ENCODE results near the gene FYN.

FYN gene

GRCh38 chr6:111918825-111919224 lies 45.6 kb upstream of the FYN start:
- Histone ChIP-seq H3K9me3 (ENCODE audit: severe bottlenecking) (no peaks in the 10 kb centered on the region), H3K27me3 (ENCODE audit: insufficient read depth, poor library complexity, severe bottlenecking) (no peaks in the 10 kb centered on the region), H3K4me1 (ENCODE audit: insufficient read depth, poor library complexity, severe bottlenecking) (peaks cover 13% of the 10 kb centered on the region), H3K4me3 (ENCODE audit: severe bottlenecking) (no peak overlapping the region), H3K36me3 (ENCODE audit: low read depth) (no peaks in the 10 kb centered on the region), H3K27ac (ENCODE audit: poor library complexity, severe bottlenecking) (no peak overlapping the region)
- TF ChIP-seq CTCF (IDR thresholded peaks at IDR 0.05; ENCODE audit: poor library complexity, severe bottlenecking) = no peak
- no peak for DNase-seq (ENCODE audit: low spot score)
- ATAC-seq (ENCODE audit: low read depth) = no peak

GRCh38 chr6:111916747-111917146 lies 43.5 kb upstream of the FYN start:
- H3K27me3 ChIP-seq (ENCODE audit: insufficient read depth, poor library complexity, severe bottlenecking) = no peaks in the 10 kb centered on the region
- no peak for TF ChIP-seq CTCF (IDR thresholded peaks at IDR 0.05; ENCODE audit: poor library complexity, severe bottlenecking)
- H3K36me3 ChIP-seq (ENCODE audit: low read depth) = no peaks in the 10 kb centered on the region
- DNase-seq (ENCODE audit: low spot score) (no peak), ATAC-seq (ENCODE audit: low read depth) (no peak)
- no peak overlapping the region for H3K4me3 ChIP-seq (ENCODE audit: severe bottlenecking)
- H3K27ac ChIP-seq (ENCODE audit: poor library complexity, severe bottlenecking) = no peak overlapping the region
- H3K4me1 ChIP-seq (ENCODE audit: insufficient read depth, poor library complexity, severe bottlenecking) = no peaks in the 10 kb centered on the region
- H3K9me3 ChIP-seq (ENCODE audit: severe bottlenecking) = no peaks in the 10 kb centered on the region

GRCh38 chr6:111914617-111915016 lies 41.4 kb upstream of the FYN start:
- Histone ChIP-seq H3K9me3 (ENCODE audit: severe bottlenecking) (no peaks in the 10 kb centered on the region), H3K27me3 (ENCODE audit: insufficient read depth, poor library complexity, severe bottlenecking) (no peaks in the 10 kb centered on the region), H3K4me1 (ENCODE audit: insufficient read depth, poor library complexity, severe bottlenecking) (no peaks in the 10 kb centered on the region), H3K4me3 (ENCODE audit: severe bottlenecking) (no peak overlapping the region), H3K27ac (ENCODE audit: poor library complexity, severe bottlenecking) (no peak overlapping the region), H3K36me3 (ENCODE audit: low read depth) (no peaks in the 10 kb centered on the region)
- TF ChIP-seq CTCF (IDR thresholded peaks at IDR 0.05; ENCODE audit: poor library complexity, severe bottlenecking) = no peak
- DNase-seq (ENCODE audit: low spot score) = no peak
- no peak for ATAC-seq (ENCODE audit: low read depth)

- ATAC-seq (ENCODE audit: low read depth) (no peak), DNase-seq (ENCODE audit: low spot score) (no peak)
- H3K4me3 ChIP-seq (ENCODE audit: severe bottlenecking) = no peak overlapping the region
- no peak for TF ChIP-seq CTCF (IDR thresholded peaks at IDR 0.05; ENCODE audit: poor library complexity, severe bottlenecking)
- no peak overlapping the region for H3K27ac ChIP-seq (ENCODE audit: poor library complexity, severe bottlenecking)
- no peaks in the 10 kb centered on the region for H3K9me3 ChIP-seq (ENCODE audit: severe bottlenecking)
- H3K36me3 ChIP-seq (ENCODE audit: low read depth) = no peaks in the 10 kb centered on the region
- H3K27me3 ChIP-seq (ENCODE audit: insufficient read depth, poor library complexity, severe bottlenecking) = no peaks in the 10 kb centered on the region
- H3K4me1 ChIP-seq (ENCODE audit: insufficient read depth, poor library complexity, severe bottlenecking) = no peaks in the 10 kb centered on the region
Measured at GRCh38 chr6:111912904-111913303, 39.7 kb upstream of the FYN start.

GRCh38 chr6:111911428-111911827 lies 38.2 kb upstream of the FYN start:
- no peak for DNase-seq (ENCODE audit: low spot score)
- TF ChIP-seq CTCF (IDR thresholded peaks at IDR 0.05; ENCODE audit: poor library complexity, severe bottlenecking) = no peak
- no peaks in the 10 kb centered on the region for H3K4me1 ChIP-seq (ENCODE audit: insufficient read depth, poor library complexity, severe bottlenecking)
- no peaks in the 10 kb centered on the region for H3K27me3 ChIP-seq (ENCODE audit: insufficient read depth, poor library complexity, severe bottlenecking)
- H3K9me3 ChIP-seq (ENCODE audit: severe bottlenecking) = no peaks in the 10 kb centered on the region
- no peak for ATAC-seq (ENCODE audit: low read depth)
- H3K27ac ChIP-seq (ENCODE audit: poor library complexity, severe bottlenecking) = no peak overlapping the region
- no peaks in the 10 kb centered on the region for H3K36me3 ChIP-seq (ENCODE audit: low read depth)
- H3K4me3 ChIP-seq (ENCODE audit: severe bottlenecking) = no peak overlapping the region

Data from RWPE2 (cell line).